ENCODE results near the gene TRPM5. TPM values are rescaled to one million over a fixed set of nuclear protein-coding genes. Genes with fewer than 3 reads are reported as not detected.

Gene TRPM5
- total and polyA plus RNA-seq, 9 of the 15 experiments (the other 6 are each of a cell fraction or from before 2014, with no cell fraction given): not detected

DNA sequence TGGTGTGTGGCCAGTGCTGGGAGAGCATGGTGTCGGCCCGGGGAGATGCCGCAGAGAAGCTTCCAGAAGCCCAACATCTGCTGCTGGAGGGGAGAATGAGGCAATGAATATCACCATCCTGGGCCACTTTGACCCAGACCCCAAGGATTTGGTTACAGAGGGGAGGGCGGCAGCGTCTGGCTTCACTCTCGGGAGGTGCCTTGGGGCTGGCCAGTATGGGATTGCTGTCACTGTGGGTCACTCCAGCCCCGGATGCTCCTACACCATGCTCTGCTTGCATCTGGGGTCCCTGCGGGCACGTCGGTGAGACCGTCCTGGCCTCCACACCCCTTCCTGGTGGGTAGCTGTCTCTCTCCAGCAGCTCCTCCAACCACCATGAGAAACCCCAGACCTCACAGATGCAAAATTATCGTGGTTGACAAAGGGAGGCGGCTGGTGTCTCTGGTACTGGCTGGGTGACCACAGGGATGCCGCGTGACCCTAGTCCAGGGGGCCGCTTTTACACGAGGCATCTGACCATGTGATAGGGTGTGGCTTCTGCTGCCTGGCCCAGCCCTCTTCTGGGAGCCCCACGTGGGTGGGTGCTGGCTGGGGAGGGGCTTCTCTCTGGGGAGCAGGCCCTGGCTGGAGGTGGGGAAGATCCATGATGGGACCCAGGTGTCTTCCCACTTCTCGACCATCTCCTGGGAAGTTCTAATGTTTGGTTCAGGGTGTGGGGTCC lies 6.2 kb upstream of the TRPM5 start:
- no peak for ATAC-seq
- BruUV-seq (replicated peaks): no TSS peak
- in situ Hi-C loops (cut with MboI) (no loop called here), intact Hi-C loops (cut with micrococcal nuclease) (no loop called here)
- FAIRE-seq: no peak
- Histone ChIP-seq H3K4me2 (ENCODE audit: insufficient read depth, low read length) (no peak overlapping the region), H3K79me2 (ENCODE audit: control insufficient read depth, insufficient read depth, low read length) (no peaks in the 10 kb centered on the region), H3K27me3 (ENCODE audit: control insufficient read depth in 2 of 2, insufficient read depth in 2 of 2, low read length in 2 of 2) (peaks cover 8 to 70% of the 10 kb centered on the region in 2 experiments; a peak in 3 of 5 replicates), H3K9me3 (replicated peaks; ENCODE audit: control insufficient read depth, insufficient read depth, low read depth, low read length) (no peaks in the 10 kb centered on the region), H2AFZ (ENCODE audit: low read depth, low read length) (no peak overlapping the region), H3K9me1 (ENCODE audit: control insufficient read depth, insufficient read depth, low read length) (no peaks in the 10 kb centered on the region), H3K36me3 (ENCODE audit: control insufficient read depth, insufficient read depth, low read length) (no peaks in the 10 kb centered on the region), H3K4me3 (no peak overlapping the region), H3K9ac (ENCODE audit: insufficient read depth in 1 of 2, low read depth in 2 of 2, low read length in 2 of 2) (no peak overlapping the region; a peak in 1 of 4 replicates), H3K27ac (ENCODE audit: extremely low read depth, low read depth, low read length) (no peak overlapping the region), H4K20me1 (replicated peaks; ENCODE audit: control insufficient read depth, insufficient read depth, low read length) (peaks cover 6% of the 10 kb centered on the region; the same call in 1 of the 2 replicates), H3K4me1 (replicated peaks in 1 of 2; ENCODE audit: control insufficient read depth in 2 of 2, insufficient read depth in 2 of 2, low read length in 2 of 2) (peaks cover 0 to 11% of the 10 kb centered on the region in 2 experiments; a peak in 1 of 5 replicates)
- ChIA-PET POLR2A (interaction anchor here (0.6 kb wide), 1 partner anchor 71 kb away, joined by 3 read pairs; no protein-coding TSS in a partner anchor), CTCF (ENCODE audit: low intra/inter-chr PET ratio) (no interaction called here)
- WGBS (ENCODE audit: insufficient coverage, low coverage, missing lambda C conversion rate): 1% methylated on average over 19 of the region's 19 CpGs
- DNase-seq (ENCODE audit: extremely low read depth in 1 of 4, low spot score in 3 of 4): no peak
- TF ChIP-seq RUNX1 (IDR thresholded peaks at IDR 0.05; ENCODE audit: low read depth) (no peak), ZNF282 (CRISPR knock-in tag; IDR thresholded peaks at IDR 0.05) (no peak), IFI16 (CRISPR knock-in tag; IDR thresholded peaks at IDR 0.05) (no peak), ZNF232 (CRISPR knock-in tag; IDR thresholded peaks at IDR 0.05) (no peak), SIX5 (IDR thresholded peaks at IDR 0.05; ENCODE audit: borderline replicate concordance in 1 of 2, insufficient read depth in 1 of 2, low read depth in 1 of 2, low read length in 2 of 2) (no peak), NFXL1 (CRISPR knock-in tag; IDR thresholded peaks at IDR 0.05) (no peak), CHD4 (IDR thresholded peaks at IDR 0.05; ENCODE audit: insufficient read depth, insufficient replicate concordance, low read depth, low read length, poor library complexity, severe bottlenecking) (no peak), CREBBP (IDR thresholded peaks at IDR 0.05; ENCODE audit: low read depth, low read length) (no peak), POLR3A (IDR thresholded peaks at IDR 0.05; ENCODE audit: borderline replicate concordance, extremely low read depth, insufficient read depth, insufficient read length) (no peak), KAT7 (CRISPR knock-in tag; IDR thresholded peaks at IDR 0.05; ENCODE audit: borderline replicate concordance) (no peak)
- TF ChIP-seq, protein P1, sequence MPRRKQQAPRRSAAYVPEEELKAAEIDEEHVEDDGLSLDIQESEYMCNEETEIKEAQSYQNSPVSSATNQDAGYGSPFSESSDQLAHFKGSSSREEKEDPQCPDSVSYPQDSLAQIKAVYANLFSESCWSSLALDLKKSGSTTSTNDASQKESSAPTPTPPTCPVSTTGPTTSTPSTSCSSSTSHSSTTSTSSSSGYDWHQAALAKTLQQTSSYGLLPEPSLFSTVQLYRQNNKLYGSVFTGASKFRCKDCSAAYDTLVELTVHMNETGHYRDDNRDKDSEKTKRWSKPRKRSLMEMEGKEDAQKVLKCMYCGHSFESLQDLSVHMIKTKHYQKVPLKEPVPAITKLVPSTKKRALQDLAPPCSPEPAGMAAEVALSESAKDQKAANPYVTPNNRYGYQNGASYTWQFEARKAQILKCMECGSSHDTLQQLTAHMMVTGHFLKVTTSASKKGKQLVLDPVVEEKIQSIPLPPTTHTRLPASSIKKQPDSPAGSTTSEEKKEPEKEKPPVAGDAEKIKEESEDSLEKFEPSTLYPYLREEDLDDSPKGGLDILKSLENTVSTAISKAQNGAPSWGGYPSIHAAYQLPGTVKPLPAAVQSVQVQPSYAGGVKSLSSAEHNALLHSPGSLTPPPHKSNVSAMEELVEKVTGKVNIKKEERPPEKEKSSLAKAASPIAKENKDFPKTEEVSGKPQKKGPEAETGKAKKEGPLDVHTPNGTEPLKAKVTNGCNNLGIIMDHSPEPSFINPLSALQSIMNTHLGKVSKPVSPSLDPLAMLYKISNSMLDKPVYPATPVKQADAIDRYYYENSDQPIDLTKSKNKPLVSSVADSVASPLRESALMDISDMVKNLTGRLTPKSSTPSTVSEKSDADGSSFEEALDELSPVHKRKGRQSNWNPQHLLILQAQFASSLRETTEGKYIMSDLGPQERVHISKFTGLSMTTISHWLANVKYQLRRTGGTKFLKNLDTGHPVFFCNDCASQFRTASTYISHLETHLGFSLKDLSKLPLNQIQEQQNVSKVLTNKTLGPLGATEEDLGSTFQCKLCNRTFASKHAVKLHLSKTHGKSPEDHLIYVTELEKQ (CRISPR knock-in tag; IDR thresholded peaks at IDR 0.05): no peak
- TF ChIP-seq, protein P2, sequence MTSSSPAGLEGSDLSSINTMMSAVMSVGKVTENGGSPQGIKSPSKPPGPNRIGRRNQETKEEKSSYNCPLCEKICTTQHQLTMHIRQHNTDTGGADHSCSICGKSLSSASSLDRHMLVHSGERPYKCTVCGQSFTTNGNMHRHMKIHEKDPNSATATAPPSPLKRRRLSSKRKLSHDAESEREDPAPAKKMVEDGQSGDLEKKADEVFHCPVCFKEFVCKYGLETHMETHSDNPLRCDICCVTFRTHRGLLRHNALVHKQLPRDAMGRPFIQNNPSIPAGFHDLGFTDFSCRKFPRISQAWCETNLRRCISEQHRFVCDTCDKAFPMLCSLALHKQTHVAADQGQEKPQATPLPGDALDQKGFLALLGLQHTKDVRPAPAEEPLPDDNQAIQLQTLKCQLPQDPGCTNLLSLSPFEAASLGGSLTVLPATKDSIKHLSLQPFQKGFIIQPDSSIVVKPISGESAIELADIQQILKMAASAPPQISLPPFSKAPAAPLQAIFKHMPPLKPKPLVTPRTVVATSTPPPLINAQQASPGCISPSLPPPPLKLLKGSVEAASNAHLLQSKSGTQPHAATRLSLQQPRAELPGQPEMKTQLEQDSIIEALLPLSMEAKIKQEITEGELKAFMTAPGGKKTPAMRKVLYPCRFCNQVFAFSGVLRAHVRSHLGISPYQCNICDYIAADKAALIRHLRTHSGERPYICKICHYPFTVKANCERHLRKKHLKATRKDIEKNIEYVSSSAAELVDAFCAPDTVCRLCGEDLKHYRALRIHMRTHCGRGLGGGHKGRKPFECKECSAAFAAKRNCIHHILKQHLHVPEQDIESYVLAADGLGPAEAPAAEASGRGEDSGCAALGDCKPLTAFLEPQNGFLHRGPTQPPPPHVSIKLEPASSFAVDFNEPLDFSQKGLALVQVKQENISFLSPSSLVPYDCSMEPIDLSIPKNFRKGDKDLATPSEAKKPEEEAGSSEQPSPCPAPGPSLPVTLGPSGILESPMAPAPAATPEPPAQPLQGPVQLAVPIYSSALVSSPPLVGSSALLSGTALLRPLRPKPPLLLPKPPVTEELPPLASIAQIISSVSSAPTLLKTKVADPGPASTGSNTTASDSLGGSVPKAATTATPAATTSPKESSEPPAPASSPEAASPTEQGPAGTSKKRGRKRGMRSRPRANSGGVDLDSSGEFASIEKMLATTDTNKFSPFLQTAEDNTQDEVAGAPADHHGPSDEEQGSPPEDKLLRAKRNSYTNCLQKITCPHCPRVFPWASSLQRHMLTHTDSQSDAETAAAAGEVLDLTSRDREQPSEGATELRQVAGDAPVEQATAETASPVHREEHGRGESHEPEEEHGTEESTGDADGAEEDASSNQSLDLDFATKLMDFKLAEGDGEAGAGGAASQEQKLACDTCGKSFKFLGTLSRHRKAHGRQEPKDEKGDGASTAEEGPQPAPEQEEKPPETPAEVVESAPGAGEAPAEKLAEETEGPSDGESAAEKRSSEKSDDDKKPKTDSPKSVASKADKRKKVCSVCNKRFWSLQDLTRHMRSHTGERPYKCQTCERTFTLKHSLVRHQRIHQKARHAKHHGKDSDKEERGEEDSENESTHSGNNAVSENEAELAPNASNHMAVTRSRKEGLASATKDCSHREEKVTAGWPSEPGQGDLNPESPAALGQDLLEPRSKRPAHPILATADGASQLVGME (CRISPR knock-in tag; IDR thresholded peaks at IDR 0.05): no peak

Measured in K562 (cell line).